SU-DHL-6 (cell line): Measurements from ENCODE around the gene SENP7.

Experiments
- EZH2phosphoT487 ChIP-seq: fragments of 200-600 bp; sonication (generic), shearing (Covaris generic); conservative IDR thresholded peaks from 2 replicates; pipeline ENCODE4 v1.6.1; 2018; ENCODE audit warnings: mild to moderate bottlenecking, antibody characterized with exemption, low read length, moderate library complexity, mixed read lengths
- TF ChIP-seq, protein P1 (sequence below): fragments of 200-600 bp; sonication (generic); IDR thresholded peaks from one replicate; pipeline ENCODE4 v1.5.1; 2017; ENCODE audit warnings: antibody characterized with exemption, mild to moderate bottlenecking, low read length, moderate library complexity; ENCODE audit not compliant: insufficient read depth, poor library complexity, severe bottlenecking

DNA sequence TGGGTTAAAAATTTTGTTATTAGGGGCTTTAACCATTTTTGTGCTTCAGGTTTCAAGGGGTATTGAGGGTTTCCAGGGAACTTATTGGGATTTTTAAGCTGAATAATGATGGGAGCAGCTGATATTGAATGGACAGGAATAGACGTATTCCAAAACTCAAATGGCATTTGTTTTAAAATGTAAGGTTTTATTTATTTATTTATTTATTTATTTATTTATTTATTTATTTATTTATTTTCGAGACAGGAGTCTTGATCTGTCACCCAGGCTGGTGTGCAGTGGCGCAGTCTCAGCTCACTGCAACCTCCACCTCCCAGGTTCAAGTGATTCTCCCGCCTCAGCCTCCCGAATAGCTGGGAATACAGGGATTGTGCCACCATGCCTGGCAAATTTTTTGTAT, 22.2 kb upstream of the SENP7 start:
- TF ChIP-seq, protein P1, sequence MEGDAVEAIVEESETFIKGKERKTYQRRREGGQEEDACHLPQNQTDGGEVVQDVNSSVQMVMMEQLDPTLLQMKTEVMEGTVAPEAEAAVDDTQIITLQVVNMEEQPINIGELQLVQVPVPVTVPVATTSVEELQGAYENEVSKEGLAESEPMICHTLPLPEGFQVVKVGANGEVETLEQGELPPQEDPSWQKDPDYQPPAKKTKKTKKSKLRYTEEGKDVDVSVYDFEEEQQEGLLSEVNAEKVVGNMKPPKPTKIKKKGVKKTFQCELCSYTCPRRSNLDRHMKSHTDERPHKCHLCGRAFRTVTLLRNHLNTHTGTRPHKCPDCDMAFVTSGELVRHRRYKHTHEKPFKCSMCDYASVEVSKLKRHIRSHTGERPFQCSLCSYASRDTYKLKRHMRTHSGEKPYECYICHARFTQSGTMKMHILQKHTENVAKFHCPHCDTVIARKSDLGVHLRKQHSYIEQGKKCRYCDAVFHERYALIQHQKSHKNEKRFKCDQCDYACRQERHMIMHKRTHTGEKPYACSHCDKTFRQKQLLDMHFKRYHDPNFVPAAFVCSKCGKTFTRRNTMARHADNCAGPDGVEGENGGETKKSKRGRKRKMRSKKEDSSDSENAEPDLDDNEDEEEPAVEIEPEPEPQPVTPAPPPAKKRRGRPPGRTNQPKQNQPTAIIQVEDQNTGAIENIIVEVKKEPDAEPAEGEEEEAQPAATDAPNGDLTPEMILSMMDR: no peak
- no peak for TF ChIP-seq EZH2phosphoT487
